Activated CD4-positive, alpha-beta memory T cell treated with anti-CD3 and anti-CD28 coated beads, Interleukin-2, amount 10 ng/mL, durations not matched to agents 7 days and 5 days (primary cell): ENCODE measurements around the gene SHISAL2B. TPM values are rescaled to one million over a fixed set of nuclear protein-coding genes. Genes with fewer than 3 reads are reported as not detected.
"Not testable (repeated sequence)": the region's sequence is repeated elsewhere in the genome, so short reads cannot be mapped to it uniquely, and the experiment has no call there.

Experiments
- CTCF ChIA-PET: fragments of 350-600 bp; sonication (Branson Sonifier 250); formaldehyde crosslinking; loops from one replicate; lab custom pipeline; 2021; ENCODE audit warnings: antibody characterized with exemption, inconsistent platforms; lab: Charles Lee
- POLR2A ChIA-PET: fragments of 350-600 bp; sonication (Branson Sonifier 250); formaldehyde crosslinking; loops from one replicate; lab custom pipeline; 2021; ENCODE audit warnings: antibody characterized with exemption; lab: Charles Lee
- DNase-seq: peaks from one replicate; pipeline ENCODE4 v3.0.0-alpha.2; 2020
- H3K27ac Mint-ChIP-seq: one replicate; pipeline ENCODE4 v1.8.0; 2021; ENCODE audit warnings: mild to moderate bottlenecking, mixed read lengths
- H3K27me3 Mint-ChIP-seq: one replicate; pipeline ENCODE4 v1.8.0; 2021; ENCODE audit warnings: mixed read lengths
- H3K36me3 Mint-ChIP-seq: one replicate; pipeline ENCODE4 v1.8.0; 2021; ENCODE audit warnings: low read depth, mixed read lengths
- H3K4me1 Mint-ChIP-seq: one replicate; pipeline ENCODE4 v1.8.0; 2021; ENCODE audit warnings: mixed read lengths
- H3K4me3 Mint-ChIP-seq: one replicate; pipeline ENCODE4 v1.8.0; 2021; ENCODE audit warnings: mild to moderate bottlenecking, mixed read lengths
- H3K9me3 Mint-ChIP-seq: one replicate; pipeline ENCODE4 v1.8.0; 2021; ENCODE audit warnings: mixed read lengths
- total RNA-seq, 2 experiments: library from RNA; stranded (reverse); gene quantifications; one replicate each; pipeline ENCODE4 v1.2.3, GENCODE V29; 2021

Gene SHISAL2B
- total RNA-seq, 2 experiments from 2014 or later = not detected

- Mint-ChIP-seq H3K4me1 (no peaks in the 10 kb centered on the region), H3K36me3 (no peaks in the 10 kb centered on the region), H3K27ac (no peak overlapping the region), H3K27me3 (peaks cover 11% of the 10 kb centered on the region), H3K4me3 (no peak overlapping the region), H3K9me3 (no peaks in the 10 kb centered on the region)
- no peak for DNase-seq
- ChIA-PET CTCF (no interaction called here), POLR2A (no interaction called here)
These were observed 11.9 kb upstream of the SHISAL2B start for GRCh38 chr5:64678374-64678773.

GRCh38 chr5:64680289-64680688 lies 10.0 kb upstream of the SHISAL2B start:
- Mint-ChIP-seq H3K4me1 (no peaks in the 10 kb centered on the region), H3K27me3 (peaks cover 19% of the 10 kb centered on the region), H3K27ac (no peak overlapping the region), H3K36me3 (no peaks in the 10 kb centered on the region), H3K9me3 (no peaks in the 10 kb centered on the region), H3K4me3 (no peak overlapping the region)
- CTCF ChIA-PET = no interaction called here
- POLR2A ChIA-PET = no interaction called here
- no peak for DNase-seq

GRCh38 chr5:64682608-64683007 lies 7.7 kb upstream of the SHISAL2B start:
- Mint-ChIP-seq H3K4me1 (no peaks in the 10 kb centered on the region), H3K4me3 (no peak overlapping the region), H3K9me3 (no peaks in the 10 kb centered on the region), H3K36me3 (no peaks in the 10 kb centered on the region), H3K27ac (no peak overlapping the region), H3K27me3 (peaks cover 21% of the 10 kb centered on the region)
- POLR2A ChIA-PET = no interaction called here
- DNase-seq = no peak
- CTCF ChIA-PET = no interaction called here

- no peaks in the 10 kb centered on the region for H3K9me3 Mint-ChIP-seq
- no peaks in the 10 kb centered on the region for H3K36me3 Mint-ChIP-seq
- CTCF ChIA-PET = no interaction called here
- H3K4me1 Mint-ChIP-seq = peaks cover 5% of the 10 kb centered on the region
- DNase-seq = no peak
- no peak overlapping the region for H3K27ac Mint-ChIP-seq
- H3K4me3 Mint-ChIP-seq = no peak overlapping the region
- POLR2A ChIA-PET = no interaction called here
- H3K27me3 Mint-ChIP-seq = peaks cover 36% of the 10 kb centered on the region
These were observed 4.4 kb upstream of the SHISAL2B start for GRCh38 chr5:64685866-64686265.

- ChIA-PET CTCF (no interaction called here), POLR2A (no interaction called here)
- no peak overlapping the region for H3K27ac Mint-ChIP-seq
These were observed 1.9 kb upstream of the SHISAL2B start for GRCh38 chr5:64688391-64688790.

GRCh38 chr5:64688965-64689364 lies 1.3 kb upstream of the SHISAL2B start:
- Mint-ChIP-seq H3K27me3 (peaks cover 53% of the 10 kb centered on the region), H3K36me3 (no peaks in the 10 kb centered on the region), H3K9me3 (no peaks in the 10 kb centered on the region), H3K27ac (no peak overlapping the region), H3K4me3 (no peak overlapping the region), H3K4me1 (peaks cover 5% of the 10 kb centered on the region)
- no peak for DNase-seq
- CTCF ChIA-PET = no interaction called here
- POLR2A ChIA-PET = no interaction called here

More at GRCh38 chr5:64688391-64688790, 1.9 kb upstream of the SHISAL2B start:
- Mint-ChIP-seq H3K36me3 (no peaks in the 10 kb centered on the region), H3K4me1 (peaks cover 5% of the 10 kb centered on the region), H3K4me3 (no peak overlapping the region), H3K9me3 (no peaks in the 10 kb centered on the region), H3K27me3 (peaks cover 51% of the 10 kb centered on the region)
- DNase-seq = no peak

GRCh38 chr5:64690104-64690416 lies 243 bp upstream of the SHISAL2B start:
- no peak for DNase-seq
- no peak overlapping the region for H3K27ac Mint-ChIP-seq
- ChIA-PET CTCF (no interaction called here), POLR2A (no interaction called here)
- H3K4me3 Mint-ChIP-seq = no peak overlapping the region
- H3K27me3 Mint-ChIP-seq = peaks cover 49% of the 10 kb centered on the region
- H3K4me1 Mint-ChIP-seq = peaks cover 5% of the 10 kb centered on the region
- H3K36me3 Mint-ChIP-seq = no peaks in the 10 kb centered on the region
- H3K9me3 Mint-ChIP-seq = no peaks in the 10 kb centered on the region

GRCh38 chr5:64691291-64691690 lies 988 bp downstream of the SHISAL2B start:
- Mint-ChIP-seq H3K27ac (no peak overlapping the region), H3K9me3 (no peaks in the 10 kb centered on the region), H3K27me3 (peaks cover 51% of the 10 kb centered on the region), H3K4me1 (peaks cover 5% of the 10 kb centered on the region), H3K4me3 (no peak overlapping the region), H3K36me3 (no peaks in the 10 kb centered on the region)
- POLR2A ChIA-PET = interaction anchor here (0.6 to 1.1 kb wide), 2 partner anchors 60 to 77 kb away, joined by 3 read pairs; partner anchors contain the start of genes CWC27 and SREK1IP1
- no peak for DNase-seq
- CTCF ChIA-PET = no interaction called here

GRCh38 chr5:64693636-64694035 lies 3.3 kb downstream of the SHISAL2B start:
- POLR2A ChIA-PET = no interaction called here
- H3K27me3 Mint-ChIP-seq = peaks cover 39% of the 10 kb centered on the region
- DNase-seq = no peak
- no peaks in the 10 kb centered on the region for H3K36me3 Mint-ChIP-seq
- peaks cover 5% of the 10 kb centered on the region for H3K9me3 Mint-ChIP-seq
- no peak overlapping the region for H3K27ac Mint-ChIP-seq
- no peak overlapping the region for H3K4me3 Mint-ChIP-seq
- CTCF ChIA-PET = no interaction called here
- H3K4me1 Mint-ChIP-seq = peaks cover 5% of the 10 kb centered on the region

- H3K36me3 Mint-ChIP-seq, H3K4me1 Mint-ChIP-seq, H3K27ac Mint-ChIP-seq, POLR2A ChIA-PET, CTCF ChIA-PET, H3K9me3 Mint-ChIP-seq, H3K4me3 Mint-ChIP-seq, DNase-seq: not testable (repeated sequence)
- peaks cover 19% of the 10 kb centered on the region for H3K27me3 Mint-ChIP-seq
These were observed 6.1 kb downstream of the SHISAL2B start for GRCh38 chr5:64696414-64696813.

GRCh38 chr5:64700765-64701164 lies 10.5 kb downstream of the SHISAL2B start:
- H3K4me1 Mint-ChIP-seq = no peaks in the 10 kb centered on the region
- H3K4me3 Mint-ChIP-seq = no peak overlapping the region
- peaks cover 5% of the 10 kb centered on the region for H3K9me3 Mint-ChIP-seq
- DNase-seq = no peak
- ChIA-PET POLR2A (no interaction called here), CTCF (no interaction called here)
- no peak overlapping the region for H3K27ac Mint-ChIP-seq
- no peaks in the 10 kb centered on the region for H3K36me3 Mint-ChIP-seq
- H3K27me3 Mint-ChIP-seq = peaks cover 10% of the 10 kb centered on the region

GRCh38 chr5:64706074-64706473 lies 15.8 kb downstream of the SHISAL2B start:
- H3K36me3 Mint-ChIP-seq, H3K4me3 Mint-ChIP-seq, CTCF ChIA-PET, H3K27ac Mint-ChIP-seq, POLR2A ChIA-PET, H3K4me1 Mint-ChIP-seq, H3K9me3 Mint-ChIP-seq, DNase-seq: not testable (repeated sequence)
- peaks cover 13% of the 10 kb centered on the region for H3K27me3 Mint-ChIP-seq

- DNase-seq = no peak
- peaks cover 11% of the 10 kb centered on the region for H3K27me3 Mint-ChIP-seq
- H3K27ac Mint-ChIP-seq = no peak overlapping the region
- ChIA-PET CTCF (no interaction called here), POLR2A (no interaction called here)
- H3K4me1 Mint-ChIP-seq = no peaks in the 10 kb centered on the region
- H3K9me3 Mint-ChIP-seq = no peaks in the 10 kb centered on the region
- no peak overlapping the region for H3K4me3 Mint-ChIP-seq
- no peaks in the 10 kb centered on the region for H3K36me3 Mint-ChIP-seq
These were observed 16.9 kb downstream of the SHISAL2B start for GRCh38 chr5:64707191-64707590.

- H3K27ac Mint-ChIP-seq, H3K4me1 Mint-ChIP-seq, H3K36me3 Mint-ChIP-seq, H3K27me3 Mint-ChIP-seq, H3K4me3 Mint-ChIP-seq, DNase-seq, H3K9me3 Mint-ChIP-seq, CTCF ChIA-PET, POLR2A ChIA-PET: not testable (repeated sequence)
These were observed 24.2 kb downstream of the SHISAL2B start for GRCh38 chr5:64714495-64714894.
